ENCODE results near the gene NFKBIL1. TPM values are rescaled to one million over a fixed set of nuclear protein-coding genes. Genes with fewer than 3 reads are reported as not detected.
A peak's percentile ranks its signal among the peaks of the same experiment; 100 is the strongest.

The NFKBIL1 gene
- total RNA-seq, 2 experiments from 2014 or later = 10.6 TPM

- peaks cover 69% of the 10 kb centered on the region for H3K4me1 Mint-ChIP-seq
- H3K27me3 Mint-ChIP-seq = no peaks in the 10 kb centered on the region
- peaks cover 42% of the 10 kb centered on the region for H3K36me3 Mint-ChIP-seq
- H3K9me3 Mint-ChIP-seq = no peaks in the 10 kb centered on the region
- H3K4me3 Mint-ChIP-seq = peak overlapping the region; percentile 59
- H3K27ac Mint-ChIP-seq = peak overlapping the region; percentile 88
- peak; percentile 81 for DNase-seq
Observed at GRCh38 chr6:31568537-31568961, 21.1 kb downstream of the NFKBIL1 start.

- Mint-ChIP-seq H3K4me3 (peak overlapping the region; percentile 38), H3K27me3 (no peaks in the 10 kb centered on the region), H3K27ac (peak overlapping the region; percentile 40), H3K4me1 (peaks cover 74% of the 10 kb centered on the region), H3K9me3 (no peaks in the 10 kb centered on the region), H3K36me3 (peaks cover 41% of the 10 kb centered on the region)
- DNase-seq = no peak
Observed at GRCh38 chr6:31569861-31570536, 22.6 kb downstream of the NFKBIL1 start.

- peak within 1 kb of the TSS; percentile 93 for H3K4me3 Mint-ChIP-seq
- no peaks in the 10 kb centered on the region for H3K27me3 Mint-ChIP-seq
- peaks cover 72% of the 10 kb centered on the region for H3K4me1 Mint-ChIP-seq
- peak; percentile 82 for DNase-seq
- H3K36me3 Mint-ChIP-seq = peaks cover 56% of the 10 kb centered on the region
- no peaks in the 10 kb centered on the region for H3K9me3 Mint-ChIP-seq
- H3K27ac Mint-ChIP-seq = peak within 1 kb of the TSS; percentile 99
Observed at GRCh38 chr6:31572041-31572911, 24.9 kb downstream of the NFKBIL1 start, which contains the start of gene LTA. Gene LTA (plus strand): TSS chr6:31572289. CDS start chr6:31572743, 454 bp downstream.

GRCh38 chr6:31573239-31574105 lies 26.1 kb downstream of the NFKBIL1 start:
- Mint-ChIP-seq H3K9me3 (no peaks in the 10 kb centered on the region), H3K27ac (peak overlapping the region; percentile 99), H3K4me3 (peak overlapping the region; percentile 93), H3K4me1 (peaks cover 66% of the 10 kb centered on the region), H3K36me3 (peaks cover 61% of the 10 kb centered on the region), H3K27me3 (no peaks in the 10 kb centered on the region)
- no peak for DNase-seq

- Mint-ChIP-seq H3K36me3 (peaks cover 67% of the 10 kb centered on the region), H3K27ac (peak overlapping the region; percentile 99), H3K9me3 (no peaks in the 10 kb centered on the region), H3K4me3 (peak overlapping the region; percentile 93), H3K4me1 (peaks cover 66% of the 10 kb centered on the region), H3K27me3 (no peaks in the 10 kb centered on the region)
- no peak for DNase-seq
Observed at GRCh38 chr6:31574106-31575061, 27.0 kb downstream of the NFKBIL1 start.

- Mint-ChIP-seq H3K9me3 (no peaks in the 10 kb centered on the region), H3K27ac (peak within 1 kb of the TSS; percentile 99), H3K4me3 (peak within 1 kb of the TSS; percentile 93), H3K27me3 (no peaks in the 10 kb centered on the region), H3K36me3 (peaks cover 70% of the 10 kb centered on the region), H3K4me1 (peaks cover 62% of the 10 kb centered on the region)
- DNase-seq = peak; percentile 83
Observed at GRCh38 chr6:31575335-31575901, 28.0 kb downstream of the NFKBIL1 start, which contains the start of gene TNF. Gene TNF (plus strand): TSS chr6:31575565. CDS start chr6:31575742, 177 bp downstream.

GRCh38 chr6:31575952-31576685 lies 28.7 kb downstream of the NFKBIL1 start:
- Mint-ChIP-seq H3K36me3 (peaks cover 76% of the 10 kb centered on the region), H3K9me3 (no peaks in the 10 kb centered on the region), H3K27me3 (no peaks in the 10 kb centered on the region), H3K4me3 (peak overlapping the region; percentile 93), H3K4me1 (peaks cover 58% of the 10 kb centered on the region), H3K27ac (peak overlapping the region; percentile 99)
- DNase-seq = no peak

- H3K27me3 Mint-ChIP-seq = no peaks in the 10 kb centered on the region
Observed at GRCh38 chr6:31576897-31577578, 29.6 kb downstream of the NFKBIL1 start.

GRCh38 chr6:31577579-31577966 lies 30.2 kb downstream of the NFKBIL1 start:
- H3K27ac Mint-ChIP-seq = peak overlapping the region; percentile 99
- H3K4me3 Mint-ChIP-seq = peak overlapping the region; percentile 93
- H3K27me3 Mint-ChIP-seq = no peaks in the 10 kb centered on the region
- DNase-seq = no peak
- no peaks in the 10 kb centered on the region for H3K9me3 Mint-ChIP-seq
- H3K36me3 Mint-ChIP-seq = peaks cover 83% of the 10 kb centered on the region
- H3K4me1 Mint-ChIP-seq = peaks cover 54% of the 10 kb centered on the region

More at GRCh38 chr6:31576897-31577578, 29.6 kb downstream of the NFKBIL1 start:
- DNase-seq = no peak
- Mint-ChIP-seq H3K4me1 (peaks cover 51% of the 10 kb centered on the region), H3K4me3 (peak overlapping the region; percentile 93), H3K27ac (peak overlapping the region; percentile 99), H3K9me3 (no peaks in the 10 kb centered on the region), H3K36me3 (peaks cover 85% of the 10 kb centered on the region)

- H3K36me3 Mint-ChIP-seq = peaks cover 78% of the 10 kb centered on the region
- H3K4me1 Mint-ChIP-seq = peaks cover 52% of the 10 kb centered on the region
- peak overlapping the region; percentile 93 for H3K4me3 Mint-ChIP-seq
- no peak for DNase-seq
- H3K27me3 Mint-ChIP-seq = no peaks in the 10 kb centered on the region
- no peaks in the 10 kb centered on the region for H3K9me3 Mint-ChIP-seq
- peak overlapping the region; percentile 92 for H3K27ac Mint-ChIP-seq
Observed at GRCh38 chr6:31578184-31579118, 31.0 kb downstream of the NFKBIL1 start.

- no peaks in the 10 kb centered on the region for H3K27me3 Mint-ChIP-seq
- H3K4me3 Mint-ChIP-seq = peak overlapping the region; percentile 93
- H3K4me1 Mint-ChIP-seq = peaks cover 49% of the 10 kb centered on the region
- no peak for DNase-seq
- peaks cover 72% of the 10 kb centered on the region for H3K36me3 Mint-ChIP-seq
- peak overlapping the region; percentile 92 for H3K27ac Mint-ChIP-seq
- no peaks in the 10 kb centered on the region for H3K9me3 Mint-ChIP-seq
Observed at GRCh38 chr6:31579119-31579505, 31.7 kb downstream of the NFKBIL1 start.

Data from activated naive CD8-positive, alpha-beta T cell treated with anti-CD3 and anti-CD28 coated beads for 36 hours (primary cell).